Ishikawa (cell line): Measurements from ENCODE around the gene TMA7.

Experiments used
- CEBPB ChIP-seq: IDR thresholded peaks from 2 replicates; pipeline ENCODE4 v1.6.1; 2012
- CREB1 ChIP-seq: IDR thresholded peaks from 2 replicates; pipeline ENCODE4 v1.6.1; 2012; ENCODE audit warnings: low read depth
- EGR1 ChIP-seq: IDR thresholded peaks from 2 replicates; pipeline ENCODE4 v1.6.1; 2012
- EP300 ChIP-seq: IDR thresholded peaks from 2 replicates; pipeline ENCODE4 v1.6.1; 2012; ENCODE audit warnings: borderline replicate concordance
- FOXM1 ChIP-seq: IDR thresholded peaks from 2 replicates; pipeline ENCODE4 v1.6.1; 2012; ENCODE audit warnings: low read depth, borderline replicate concordance
- MAX ChIP-seq: IDR thresholded peaks from 2 replicates; pipeline ENCODE4 v1.6.1; 2012
- NFIC ChIP-seq: IDR thresholded peaks from 2 replicates; pipeline ENCODE4 v1.6.1; 2012
- RAD21 ChIP-seq: IDR thresholded peaks from 2 replicates; pipeline ENCODE4 v1.6.1; 2012; ENCODE audit warnings: low read depth
- REST ChIP-seq: IDR thresholded peaks from 2 replicates; pipeline ENCODE4 v1.6.1; 2012; ENCODE audit warnings: low read depth, mild to moderate bottlenecking
- TAF1 ChIP-seq: IDR thresholded peaks from 2 replicates; pipeline ENCODE4 v1.6.1; 2012; ENCODE audit warnings: low read depth, mild to moderate bottlenecking
- TCF12 ChIP-seq: IDR thresholded peaks from 2 replicates; pipeline ENCODE4 v1.6.1; 2012; ENCODE audit warnings: low read depth
- TEAD4 ChIP-seq: IDR thresholded peaks from 2 replicates; pipeline ENCODE4 v1.6.1; 2012
- USF1 ChIP-seq: IDR thresholded peaks from 2 replicates; pipeline ENCODE4 v1.6.1; 2012
- YY1 ChIP-seq: IDR thresholded peaks from 2 replicates; pipeline ENCODE4 v1.6.1; 2012; ENCODE audit warnings: low read depth
- ZBTB7A ChIP-seq: IDR thresholded peaks from 2 replicates; pipeline ENCODE4 v1.6.1; 2012; ENCODE audit warnings: low read depth

The TMA7 gene

GRCh38 chr3:48476426-48477053 lies 36.5 kb downstream of the TMA7 start:
- no peak for TF ChIP-seq EGR1
- no peak for TF ChIP-seq EP300
- no peak for TF ChIP-seq RAD21
- TF ChIP-seq YY1, result no peak
- no peak for TF ChIP-seq CREB1
- no peak for TF ChIP-seq MAX
- no peak for TF ChIP-seq TCF12
- no peak for TF ChIP-seq NFIC
- TF ChIP-seq ZBTB7A, result no peak
- no peak for TF ChIP-seq REST
- TF ChIP-seq USF1, result no peak
- TF ChIP-seq TAF1, result no peak
- no peak for TF ChIP-seq CEBPB
- TF ChIP-seq TEAD4, result no peak

- TF ChIP-seq TCF12 (no peak), EP300 (no peak), ZBTB7A (no peak), RAD21 (no peak), CEBPB (no peak), FOXM1 (no peak), EGR1 (no peak), MAX (no peak), CREB1 (no peak)
These were observed 38.0 kb downstream of the TMA7 start for GRCh38 chr3:48477959-48478520.

- no peak for TF ChIP-seq REST
- no peak for TF ChIP-seq TAF1
- no peak for TF ChIP-seq YY1
- TF ChIP-seq USF1, result no peak
- no peak for TF ChIP-seq CEBPB
- no peak for TF ChIP-seq RAD21
- no peak for TF ChIP-seq MAX
- TF ChIP-seq TEAD4, result no peak
- TF ChIP-seq CREB1, result no peak
These were observed 38.8 kb downstream of the TMA7 start for GRCh38 chr3:48478626-48479555.

- TF ChIP-seq TAF1 (no peak), ZBTB7A (no peak), USF1 (no peak), RAD21 (no peak), MAX (no peak), NFIC (no peak), CEBPB (no peak), TEAD4 (no peak), TCF12 (no peak), EGR1 (no peak)
These were observed 46.9 kb downstream of the TMA7 start for GRCh38 chr3:48486952-48487351.
